WTC11 (cell line): ENCODE measurements around the gene PARL. TPM values are rescaled to one million over a fixed set of nuclear protein-coding genes. Genes with fewer than 3 reads are reported as not detected.

Experiments used
- ATAC-seq: fragments of 200-7000 bp; cut with Tn5 transposase; 2 replicates; pipeline ENCODE4 v1.10.0; 2021; ENCODE audit warnings: mild to moderate bottlenecking, moderate library complexity
- CTCF ChIA-PET: fragments of 300-600 bp; sonication (Branson Sonifier 250); formaldehyde crosslinking; loops from one replicate; lab custom pipeline; 2021; ENCODE audit warnings: antibody characterized with exemption; lab: Charles Lee
- POLR2A ChIA-PET: fragments of 350-600 bp; sonication (Branson Sonifier 250); formaldehyde crosslinking; loops from one replicate; lab custom pipeline; 2021; ENCODE audit warnings: antibody characterized with exemption; lab: Charles Lee
- DNase-seq: peaks from one replicate; pipeline ENCODE4 v3.0.0; 2021; ENCODE audit warnings: low spot score
- H3K27ac Mint-ChIP-seq: 2 replicates; pipeline ENCODE4 v1.8.0; 2021; ENCODE audit warnings: mixed read lengths
- H3K27me3 Mint-ChIP-seq: 2 replicates; pipeline ENCODE4 v1.8.0; 2021; ENCODE audit warnings: low read depth, mild to moderate bottlenecking, moderate library complexity, mixed read lengths
- H3K36me3 Mint-ChIP-seq: 2 replicates; pipeline ENCODE4 v1.8.0; 2021; ENCODE audit warnings: mixed read lengths
- H3K4me1 Mint-ChIP-seq: 2 replicates; pipeline ENCODE4 v1.8.0; 2022; ENCODE audit warnings: mixed read lengths
- H3K4me3 Mint-ChIP-seq: 2 replicates; pipeline ENCODE4 v1.8.0; 2021; ENCODE audit warnings: mild to moderate bottlenecking, moderate library complexity, mixed read lengths
- H3K9me3 Mint-ChIP-seq: 2 replicates; pipeline ENCODE4 v1.8.0; 2021; ENCODE audit warnings: mixed read lengths
- JUN ChIP-seq: sonication (generic); formaldehyde crosslinking; IDR thresholded peaks from 2 replicates; pipeline ENCODE4 v1.8.0; 2023; ENCODE audit warnings: mild to moderate bottlenecking, missing genetic modification reagents
- NR2C2 ChIP-seq: sonication (generic); formaldehyde crosslinking; IDR thresholded peaks from 2 replicates; pipeline ENCODE4 v1.8.0; 2022; ENCODE audit warnings: mild to moderate bottlenecking, missing genetic modification reagents
- SMAD4 ChIP-seq: sonication (generic); formaldehyde crosslinking; IDR thresholded peaks from 2 replicates; pipeline ENCODE4 v1.8.0; 2022; ENCODE audit warnings: mild to moderate bottlenecking, missing genetic modification reagents
- ZNF232 ChIP-seq: sonication (generic); formaldehyde crosslinking; IDR thresholded peaks from 2 replicates; pipeline ENCODE4 v1.8.0; 2022; ENCODE audit warnings: mild to moderate bottlenecking, missing genetic modification reagents
- ZNF671 ChIP-seq: fragments of 250-450 bp; sonication (Bioruptor Pico); IDR thresholded peaks from 2 replicates; pipeline ENCODE4 v1.8.0; 2021; ENCODE audit warnings: mild to moderate bottlenecking
- total RNA-seq: library from RNA; stranded (reverse); gene quantifications from 3 replicates; pipeline ENCODE4 v1.2.3, GENCODE V29; 2021
- TF ChIP-seq, protein P1 (sequence below): fragments of 250-450 bp; sonication (Bioruptor Pico); IDR thresholded peaks from 2 replicates; pipeline ENCODE4 v1.9.0; 2021; ENCODE audit warnings: mild to moderate bottlenecking, borderline replicate concordance
- TF ChIP-seq, protein P2 (sequence below): fragments of 200-600 bp; IDR thresholded peaks from 2 replicates; pipeline ENCODE4 v1.8.0; 2022; ENCODE audit warnings: antibody characterized with exemption
- TF ChIP-seq, protein P3 (sequence below): fragments of 250-450 bp; sonication (Bioruptor Pico); conservative IDR thresholded peaks from 2 replicates; pipeline ENCODE4 v1.9.0; 2021; ENCODE audit warnings: mild to moderate bottlenecking
- TF ChIP-seq, protein P4 (sequence below): sonication (generic); formaldehyde crosslinking; conservative IDR thresholded peaks from 2 replicates; pipeline ENCODE4 v1.8.1; 2022; ENCODE audit warnings: mild to moderate bottlenecking, missing genetic modification reagents
- TF ChIP-seq, protein P5 (sequence below): sonication (generic); formaldehyde crosslinking; IDR thresholded peaks from 2 replicates; pipeline ENCODE4 v1.8.1; 2022; ENCODE audit warnings: low read depth, missing genetic modification reagents, borderline replicate concordance
- TF ChIP-seq, protein P6 (sequence below): sonication (generic); formaldehyde crosslinking; IDR thresholded peaks from 2 replicates; pipeline ENCODE4 v1.8.1; 2022; ENCODE audit warnings: low read depth, mild to moderate bottlenecking, moderate library complexity, missing genetic modification reagents, borderline replicate concordance

Gene PARL
- total RNA-seq, 1 experiment from 2014 or later = 93.5 TPM

DNA sequence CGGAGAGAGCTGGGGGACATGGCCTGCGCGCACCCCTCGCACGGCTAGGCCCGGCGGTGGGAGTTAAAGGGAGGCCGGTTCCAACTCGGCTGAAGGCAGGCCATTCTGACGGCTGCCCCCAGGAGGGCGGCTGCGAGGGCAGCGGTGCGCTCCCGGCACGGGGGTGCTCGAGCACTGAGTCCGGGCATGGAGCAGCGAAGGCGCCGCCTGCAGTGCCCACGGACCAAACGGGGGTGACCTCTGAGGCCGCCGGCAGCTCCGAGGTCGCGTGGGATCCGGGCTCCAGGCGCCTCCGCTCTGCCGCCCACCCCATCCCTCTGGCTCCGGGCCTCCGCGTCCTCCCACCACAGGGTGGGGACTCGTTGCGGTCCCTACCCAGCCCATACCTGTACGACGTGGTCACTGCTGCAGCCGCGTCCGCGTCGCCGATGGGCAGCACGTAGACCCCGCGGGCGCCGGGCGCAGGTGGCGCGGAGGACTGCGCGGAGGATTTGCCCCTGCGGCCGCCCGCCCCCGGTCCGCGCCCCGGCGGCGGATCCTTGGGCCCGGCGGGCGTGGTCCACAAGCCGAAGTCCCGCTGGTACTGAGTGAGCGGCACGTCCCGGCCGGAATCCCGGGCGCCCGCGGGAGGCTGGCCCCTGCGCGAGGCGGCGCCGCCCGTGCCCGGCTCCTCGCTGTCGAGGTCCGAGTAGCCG, 59.8 kb downstream of the PARL start (continued):
- TF ChIP-seq, protein P1, sequence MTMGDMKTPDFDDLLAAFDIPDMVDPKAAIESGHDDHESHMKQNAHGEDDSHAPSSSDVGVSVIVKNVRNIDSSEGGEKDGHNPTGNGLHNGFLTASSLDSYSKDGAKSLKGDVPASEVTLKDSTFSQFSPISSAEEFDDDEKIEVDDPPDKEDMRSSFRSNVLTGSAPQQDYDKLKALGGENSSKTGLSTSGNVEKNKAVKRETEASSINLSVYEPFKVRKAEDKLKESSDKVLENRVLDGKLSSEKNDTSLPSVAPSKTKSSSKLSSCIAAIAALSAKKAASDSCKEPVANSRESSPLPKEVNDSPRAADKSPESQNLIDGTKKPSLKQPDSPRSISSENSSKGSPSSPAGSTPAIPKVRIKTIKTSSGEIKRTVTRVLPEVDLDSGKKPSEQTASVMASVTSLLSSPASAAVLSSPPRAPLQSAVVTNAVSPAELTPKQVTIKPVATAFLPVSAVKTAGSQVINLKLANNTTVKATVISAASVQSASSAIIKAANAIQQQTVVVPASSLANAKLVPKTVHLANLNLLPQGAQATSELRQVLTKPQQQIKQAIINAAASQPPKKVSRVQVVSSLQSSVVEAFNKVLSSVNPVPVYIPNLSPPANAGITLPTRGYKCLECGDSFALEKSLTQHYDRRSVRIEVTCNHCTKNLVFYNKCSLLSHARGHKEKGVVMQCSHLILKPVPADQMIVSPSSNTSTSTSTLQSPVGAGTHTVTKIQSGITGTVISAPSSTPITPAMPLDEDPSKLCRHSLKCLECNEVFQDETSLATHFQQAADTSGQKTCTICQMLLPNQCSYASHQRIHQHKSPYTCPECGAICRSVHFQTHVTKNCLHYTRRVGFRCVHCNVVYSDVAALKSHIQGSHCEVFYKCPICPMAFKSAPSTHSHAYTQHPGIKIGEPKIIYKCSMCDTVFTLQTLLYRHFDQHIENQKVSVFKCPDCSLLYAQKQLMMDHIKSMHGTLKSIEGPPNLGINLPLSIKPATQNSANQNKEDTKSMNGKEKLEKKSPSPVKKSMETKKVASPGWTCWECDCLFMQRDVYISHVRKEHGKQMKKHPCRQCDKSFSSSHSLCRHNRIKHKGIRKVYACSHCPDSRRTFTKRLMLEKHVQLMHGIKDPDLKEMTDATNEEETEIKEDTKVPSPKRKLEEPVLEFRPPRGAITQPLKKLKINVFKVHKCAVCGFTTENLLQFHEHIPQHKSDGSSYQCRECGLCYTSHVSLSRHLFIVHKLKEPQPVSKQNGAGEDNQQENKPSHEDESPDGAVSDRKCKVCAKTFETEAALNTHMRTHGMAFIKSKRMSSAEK = no peak

DNA sequence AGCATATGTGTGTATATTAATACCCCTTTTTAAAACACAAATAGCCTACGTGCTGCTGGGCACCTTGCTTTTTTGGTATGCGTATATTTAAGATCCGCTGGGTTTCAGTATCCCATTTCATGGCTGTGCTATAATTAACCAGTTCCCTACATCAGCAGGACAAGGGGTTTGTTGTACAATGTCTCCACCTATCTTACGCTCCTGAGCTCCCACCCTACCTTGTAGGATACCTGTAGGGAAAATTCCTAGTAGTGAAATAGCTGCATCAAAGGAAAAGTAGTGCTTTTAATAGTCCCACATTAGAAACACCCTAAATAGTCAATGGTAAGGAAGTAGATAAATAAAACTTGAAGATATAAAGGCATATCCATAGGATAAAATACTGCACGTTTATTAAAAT, 60.7 kb downstream of the PARL start:
- Mint-ChIP-seq H3K9me3 (no peaks in the 10 kb centered on the region), H3K4me1 (peaks cover 27% of the 10 kb centered on the region), H3K36me3 (no peaks in the 10 kb centered on the region; the same call in 1 of the 2 replicates), H3K27me3 (peaks cover 12% of the 10 kb centered on the region), H3K27ac (no peak overlapping the region), H3K4me3 (peak overlapping the region; percentile 73)
- ChIA-PET POLR2A (no interaction called here), CTCF (interaction anchor here (0.5 to 3.9 kb wide), 9 partner anchors 9 to 464 kb away, joined by 3 to 23 read pairs (median 4); partner anchors contain the start of genes MCF2L2 and PARL)
- ATAC-seq = no peak
- TF ChIP-seq, protein P2, sequence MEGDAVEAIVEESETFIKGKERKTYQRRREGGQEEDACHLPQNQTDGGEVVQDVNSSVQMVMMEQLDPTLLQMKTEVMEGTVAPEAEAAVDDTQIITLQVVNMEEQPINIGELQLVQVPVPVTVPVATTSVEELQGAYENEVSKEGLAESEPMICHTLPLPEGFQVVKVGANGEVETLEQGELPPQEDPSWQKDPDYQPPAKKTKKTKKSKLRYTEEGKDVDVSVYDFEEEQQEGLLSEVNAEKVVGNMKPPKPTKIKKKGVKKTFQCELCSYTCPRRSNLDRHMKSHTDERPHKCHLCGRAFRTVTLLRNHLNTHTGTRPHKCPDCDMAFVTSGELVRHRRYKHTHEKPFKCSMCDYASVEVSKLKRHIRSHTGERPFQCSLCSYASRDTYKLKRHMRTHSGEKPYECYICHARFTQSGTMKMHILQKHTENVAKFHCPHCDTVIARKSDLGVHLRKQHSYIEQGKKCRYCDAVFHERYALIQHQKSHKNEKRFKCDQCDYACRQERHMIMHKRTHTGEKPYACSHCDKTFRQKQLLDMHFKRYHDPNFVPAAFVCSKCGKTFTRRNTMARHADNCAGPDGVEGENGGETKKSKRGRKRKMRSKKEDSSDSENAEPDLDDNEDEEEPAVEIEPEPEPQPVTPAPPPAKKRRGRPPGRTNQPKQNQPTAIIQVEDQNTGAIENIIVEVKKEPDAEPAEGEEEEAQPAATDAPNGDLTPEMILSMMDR = no peak
- TF ChIP-seq, protein P3, sequence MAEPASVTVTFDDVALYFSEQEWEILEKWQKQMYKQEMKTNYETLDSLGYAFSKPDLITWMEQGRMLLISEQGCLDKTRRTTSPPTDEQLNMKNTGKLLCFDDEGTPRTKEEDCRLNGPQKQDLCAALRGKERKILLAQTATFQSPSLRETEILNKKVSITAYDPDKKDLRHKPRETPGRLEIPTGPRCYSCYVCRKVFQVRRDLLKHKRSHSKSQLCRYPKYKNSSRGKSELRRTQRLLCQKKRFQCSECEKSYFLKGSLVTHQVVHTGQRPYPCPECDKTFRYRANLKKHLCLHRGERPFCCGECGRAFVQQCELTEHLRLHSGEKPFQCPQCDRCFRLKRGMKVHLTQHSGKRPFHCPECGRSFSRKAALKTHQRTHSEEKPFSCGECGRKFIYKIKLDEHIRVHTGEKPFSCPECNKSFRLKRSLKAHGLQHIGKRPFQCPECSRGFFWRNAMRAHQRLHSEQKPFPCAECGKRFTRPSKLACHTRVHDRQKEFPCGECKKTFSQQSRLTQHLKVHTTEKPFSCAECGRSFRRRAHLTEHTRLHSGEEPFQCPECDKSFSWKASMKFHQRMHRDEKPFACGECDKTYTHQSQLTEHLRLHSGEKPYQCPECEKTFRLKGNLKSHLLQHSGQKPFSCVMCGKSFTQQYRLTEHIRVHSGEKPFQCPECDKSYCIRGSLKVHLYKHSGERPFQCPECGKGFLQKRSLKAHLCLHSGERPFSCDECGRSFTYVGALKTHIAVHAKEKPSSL (CRISPR knock-in tag) = no peak
- peak; percentile 5 for DNase-seq

DNA sequence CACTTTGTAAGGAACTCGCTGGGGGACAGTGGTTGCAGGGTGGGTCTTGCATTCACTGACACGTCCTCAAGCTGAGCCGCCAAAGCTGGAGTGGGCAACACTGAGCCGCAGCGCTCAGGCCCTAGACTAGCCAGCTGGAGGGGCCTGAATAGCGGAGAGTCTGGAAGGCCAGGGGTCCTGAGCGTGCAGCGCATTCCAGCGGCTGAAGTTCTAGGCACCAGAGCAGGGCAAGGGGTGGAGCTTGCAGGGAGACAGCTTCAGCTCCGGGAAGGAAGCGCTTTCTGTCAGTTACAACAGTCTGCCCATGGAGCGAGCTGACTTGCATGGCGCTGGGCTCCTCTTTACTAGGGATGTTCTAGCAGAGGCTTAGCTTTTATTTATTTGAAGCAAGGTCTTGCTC, 62.0 kb downstream of the PARL start:
- H3K27ac Mint-ChIP-seq = no peak overlapping the region
- peak; percentile 40 for DNase-seq
- ChIA-PET CTCF (interaction anchor here (0.5 to 3.4 kb wide), 4 partner anchors 27 to 343 kb away, joined by 4 to 12 read pairs (median 5); partner anchors contain the start of gene PARL), POLR2A (no interaction called here)
- H3K36me3 Mint-ChIP-seq = no peaks in the 10 kb centered on the region
- H3K9me3 Mint-ChIP-seq = no peaks in the 10 kb centered on the region
- TF ChIP-seq ZNF671 (CRISPR knock-in tag) = no peak
- TF ChIP-seq, protein P4, sequence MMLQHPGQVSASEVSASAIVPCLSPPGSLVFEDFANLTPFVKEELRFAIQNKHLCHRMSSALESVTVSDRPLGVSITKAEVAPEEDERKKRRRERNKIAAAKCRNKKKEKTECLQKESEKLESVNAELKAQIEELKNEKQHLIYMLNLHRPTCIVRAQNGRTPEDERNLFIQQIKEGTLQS (CRISPR knock-in tag) = no peak
- TF ChIP-seq, protein P5, sequence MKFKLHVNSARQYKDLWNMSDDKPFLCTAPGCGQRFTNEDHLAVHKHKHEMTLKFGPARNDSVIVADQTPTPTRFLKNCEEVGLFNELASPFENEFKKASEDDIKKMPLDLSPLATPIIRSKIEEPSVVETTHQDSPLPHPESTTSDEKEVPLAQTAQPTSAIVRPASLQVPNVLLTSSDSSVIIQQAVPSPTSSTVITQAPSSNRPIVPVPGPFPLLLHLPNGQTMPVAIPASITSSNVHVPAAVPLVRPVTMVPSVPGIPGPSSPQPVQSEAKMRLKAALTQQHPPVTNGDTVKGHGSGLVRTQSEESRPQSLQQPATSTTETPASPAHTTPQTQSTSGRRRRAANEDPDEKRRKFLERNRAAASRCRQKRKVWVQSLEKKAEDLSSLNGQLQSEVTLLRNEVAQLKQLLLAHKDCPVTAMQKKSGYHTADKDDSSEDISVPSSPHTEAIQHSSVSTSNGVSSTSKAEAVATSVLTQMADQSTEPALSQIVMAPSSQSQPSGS (CRISPR knock-in tag) = no peak
- TF ChIP-seq NR2C2 (CRISPR knock-in tag) = no peak
- no peak for TF ChIP-seq SMAD4 (CRISPR knock-in tag)
- no peak for TF ChIP-seq ZNF232 (CRISPR knock-in tag)
- no peak for TF ChIP-seq JUN
- TF ChIP-seq, protein P6, sequence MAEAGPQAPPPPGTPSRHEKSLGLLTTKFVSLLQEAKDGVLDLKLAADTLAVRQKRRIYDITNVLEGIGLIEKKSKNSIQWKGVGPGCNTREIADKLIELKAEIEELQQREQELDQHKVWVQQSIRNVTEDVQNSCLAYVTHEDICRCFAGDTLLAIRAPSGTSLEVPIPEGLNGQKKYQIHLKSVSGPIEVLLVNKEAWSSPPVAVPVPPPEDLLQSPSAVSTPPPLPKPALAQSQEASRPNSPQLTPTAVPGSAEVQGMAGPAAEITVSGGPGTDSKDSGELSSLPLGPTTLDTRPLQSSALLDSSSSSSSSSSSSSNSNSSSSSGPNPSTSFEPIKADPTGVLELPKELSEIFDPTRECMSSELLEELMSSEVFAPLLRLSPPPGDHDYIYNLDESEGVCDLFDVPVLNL (CRISPR knock-in tag) = no peak
- H3K4me1 Mint-ChIP-seq = peaks cover 27% of the 10 kb centered on the region
- H3K4me3 Mint-ChIP-seq = no peak overlapping the region
- 0 out of 2 replicates have a peak, but pooled peaks have one; percentile 5 for ATAC-seq
- H3K27me3 Mint-ChIP-seq = peaks cover 12% of the 10 kb centered on the region
